ENCODE results near the gene OR5V1.

The OR5V1 gene

DNA sequence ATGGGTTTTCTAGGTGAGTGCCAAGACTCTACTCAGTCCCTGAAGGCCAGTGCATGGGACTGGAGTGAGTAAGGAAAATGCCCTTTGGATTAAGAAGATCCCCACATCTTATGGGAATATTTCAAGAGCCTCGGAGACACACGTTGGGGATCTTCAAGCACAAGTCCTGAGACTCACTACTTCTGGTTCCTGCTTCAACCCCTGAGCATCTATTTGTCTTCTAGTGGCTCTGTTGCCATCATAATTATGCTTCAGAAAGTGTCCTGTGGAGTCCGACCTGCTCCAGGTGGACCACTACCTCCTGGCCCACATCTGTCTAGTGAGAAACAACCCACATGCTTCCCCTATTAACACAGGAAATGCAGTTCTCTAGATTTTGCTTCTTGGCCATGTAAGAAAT lies at the start of gene OR5V1:
Gene OR5V1 (minus strand): TSS at position 101 of the 400 bp plus-strand sequence. CDS start 12,670 bp downstream, outside the sequence.
- TF ChIP-seq, protein P1, sequence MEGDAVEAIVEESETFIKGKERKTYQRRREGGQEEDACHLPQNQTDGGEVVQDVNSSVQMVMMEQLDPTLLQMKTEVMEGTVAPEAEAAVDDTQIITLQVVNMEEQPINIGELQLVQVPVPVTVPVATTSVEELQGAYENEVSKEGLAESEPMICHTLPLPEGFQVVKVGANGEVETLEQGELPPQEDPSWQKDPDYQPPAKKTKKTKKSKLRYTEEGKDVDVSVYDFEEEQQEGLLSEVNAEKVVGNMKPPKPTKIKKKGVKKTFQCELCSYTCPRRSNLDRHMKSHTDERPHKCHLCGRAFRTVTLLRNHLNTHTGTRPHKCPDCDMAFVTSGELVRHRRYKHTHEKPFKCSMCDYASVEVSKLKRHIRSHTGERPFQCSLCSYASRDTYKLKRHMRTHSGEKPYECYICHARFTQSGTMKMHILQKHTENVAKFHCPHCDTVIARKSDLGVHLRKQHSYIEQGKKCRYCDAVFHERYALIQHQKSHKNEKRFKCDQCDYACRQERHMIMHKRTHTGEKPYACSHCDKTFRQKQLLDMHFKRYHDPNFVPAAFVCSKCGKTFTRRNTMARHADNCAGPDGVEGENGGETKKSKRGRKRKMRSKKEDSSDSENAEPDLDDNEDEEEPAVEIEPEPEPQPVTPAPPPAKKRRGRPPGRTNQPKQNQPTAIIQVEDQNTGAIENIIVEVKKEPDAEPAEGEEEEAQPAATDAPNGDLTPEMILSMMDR (conservative IDR thresholded peaks at IDR 0.05; ENCODE audit: low read depth): no peak
- no peak for DNase-seq (ENCODE audit: low spot score)
- H3K27ac ChIP-seq: no peak within 1 kb of the TSS
- ChIA-PET CTCF (no interaction called here), POLR2A (ENCODE audit: low non-redundant PET) (no interaction called here)

DNA sequence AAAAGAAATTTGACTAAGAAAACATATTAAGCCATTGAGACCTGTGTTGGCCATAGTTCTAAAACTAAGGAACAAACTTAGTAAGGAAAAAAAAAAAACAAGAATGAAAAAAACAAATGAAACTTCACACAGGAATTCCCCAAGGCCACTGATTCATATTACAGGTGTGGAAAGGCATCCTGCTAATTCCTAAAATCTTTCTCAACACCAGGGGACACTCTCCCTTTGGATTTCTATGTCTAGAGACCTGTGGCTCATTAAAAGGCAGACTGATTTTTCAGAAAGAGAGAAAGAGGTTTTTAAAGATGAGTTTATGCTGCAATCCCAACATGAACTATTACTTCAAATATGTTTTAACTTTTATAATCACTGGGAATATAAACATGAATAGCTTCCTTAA lies 45.9 kb upstream of the OR5V1 start, which contains the start of gene OR12D1:
Gene OR12D1 (plus strand): TSS at position 341 of the 400 bp plus-strand sequence.
- ChIA-PET CTCF (interaction anchor here (0.8 kb wide), 1 partner anchor 174 kb away, joined by 3 read pairs; no protein-coding TSS in a partner anchor), POLR2A (ENCODE audit: low non-redundant PET) (no interaction called here)
- peak; percentile 4 for DNase-seq (ENCODE audit: low spot score)
- TF ChIP-seq, protein P1 (conservative IDR thresholded peaks at IDR 0.05; ENCODE audit: low read depth): no peak
- H3K27ac ChIP-seq: no peak within 1 kb of the TSS

DNA sequence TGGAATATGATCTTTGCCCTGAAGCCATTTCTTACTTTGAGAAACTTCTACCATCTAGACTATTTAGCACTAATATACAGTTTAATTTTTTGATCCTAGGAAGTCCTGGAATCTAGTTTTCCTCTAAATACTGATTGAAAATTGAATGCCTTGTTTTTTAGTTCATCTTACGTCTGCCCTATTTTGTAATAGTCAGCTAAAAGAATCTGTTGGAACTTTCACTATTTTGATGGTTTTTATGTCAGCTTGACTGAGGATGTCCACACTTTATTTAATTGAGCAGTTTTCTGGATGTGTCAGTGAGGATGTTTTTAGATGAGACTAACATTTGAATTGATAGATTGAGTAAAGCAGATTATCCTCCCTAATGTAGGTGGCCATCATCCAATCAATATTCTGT lies 35.1 kb upstream of the OR5V1 start:
- DNase-seq (ENCODE audit: low spot score): no peak
- no peak overlapping the region for H3K27ac ChIP-seq
- CTCF ChIA-PET: no interaction called here
- TF ChIP-seq, protein P1 (conservative IDR thresholded peaks at IDR 0.05; ENCODE audit: low read depth): no peak
- POLR2A ChIA-PET (ENCODE audit: low non-redundant PET): no interaction called here

DNA sequence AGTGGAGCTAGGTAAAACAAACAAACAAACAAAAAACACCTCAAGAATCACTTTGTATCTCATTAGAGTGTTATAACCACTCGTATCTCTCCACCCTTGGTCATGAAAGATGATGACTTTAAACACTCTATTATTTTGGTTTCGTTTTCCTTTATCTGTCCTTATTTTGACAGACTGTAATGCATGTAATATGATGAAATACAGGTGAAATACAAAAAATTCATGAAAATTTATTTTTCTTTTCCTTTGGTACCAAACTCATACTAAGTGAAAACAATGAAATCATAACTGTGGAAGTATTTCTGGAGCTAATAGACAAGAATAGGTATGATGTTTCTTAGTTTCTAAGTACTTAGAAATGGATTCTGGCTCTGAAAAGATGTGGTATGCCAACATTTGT lies 30.9 kb upstream of the OR5V1 start:
- DNase-seq (ENCODE audit: low spot score): no peak
- ChIA-PET POLR2A (ENCODE audit: low non-redundant PET) (no interaction called here), CTCF (no interaction called here)
- TF ChIP-seq, protein P1 (conservative IDR thresholded peaks at IDR 0.05; ENCODE audit: low read depth): no peak
- no peak overlapping the region for H3K27ac ChIP-seq

DNA sequence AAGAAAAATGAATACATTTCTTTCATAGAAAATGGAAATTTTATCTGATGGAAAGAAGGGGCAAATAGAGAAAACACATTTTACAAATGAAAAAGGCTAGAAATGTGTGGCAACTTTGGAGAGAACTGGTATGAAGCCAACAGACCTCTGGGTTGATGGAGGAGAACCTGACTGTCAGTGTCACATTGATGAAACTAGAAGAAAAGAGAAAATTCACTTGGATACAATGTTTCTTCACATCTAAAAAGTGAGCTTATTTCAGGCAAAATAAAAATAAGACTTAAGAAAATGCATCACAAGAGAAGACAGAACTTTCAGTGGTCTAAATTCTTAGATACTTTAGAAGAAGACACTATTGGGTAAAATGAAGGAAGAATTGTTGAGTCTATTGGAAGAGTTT lies 26.7 kb upstream of the OR5V1 start, which contains the start of gene OR12D2:
Gene OR12D2 (plus strand): TSS at position 301 of the 400 bp plus-strand sequence. CDS start 1,069 bp downstream, outside the sequence.
- no peak for DNase-seq (ENCODE audit: low spot score)
- TF ChIP-seq, protein P1 (conservative IDR thresholded peaks at IDR 0.05; ENCODE audit: low read depth): no peak
- H3K27ac ChIP-seq: no peak within 1 kb of the TSS
- POLR2A ChIA-PET (ENCODE audit: low non-redundant PET): no interaction called here
- CTCF ChIA-PET: interaction anchor here (0.5 kb wide), 1 partner anchor 18 kb away, joined by 3 read pairs; no protein-coding TSS in a partner anchor

DNA sequence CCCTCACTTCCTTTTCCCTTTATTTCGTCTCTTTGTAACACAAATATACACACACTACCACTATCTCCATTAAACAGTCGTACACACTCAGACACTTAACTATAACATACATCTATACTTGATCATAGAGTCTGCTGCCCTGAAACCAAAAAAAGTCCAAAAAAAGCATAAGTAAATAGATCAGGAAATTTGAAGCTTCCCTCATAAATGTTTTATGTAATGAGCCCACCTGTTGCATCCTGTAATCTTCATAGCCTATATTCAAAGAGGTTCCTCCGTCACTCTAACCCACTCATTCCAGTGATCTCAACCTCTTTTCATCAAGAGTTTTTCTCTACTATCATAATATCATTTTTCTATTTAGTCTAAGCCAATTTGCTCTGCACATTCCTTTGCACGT lies 19.9 kb upstream of the OR5V1 start:
- H3K27ac ChIP-seq: no peak overlapping the region
- POLR2A ChIA-PET (ENCODE audit: low non-redundant PET): no interaction called here
- TF ChIP-seq, protein P1 (conservative IDR thresholded peaks at IDR 0.05; ENCODE audit: low read depth): no peak
- CTCF ChIA-PET: no interaction called here
- no peak for DNase-seq (ENCODE audit: low spot score)

Data from RWPE1 (cell line).